Ishikawa (cell line): ENCODE measurements around the gene GALP.
A peak's percentile ranks its signal among the peaks of the same experiment; 100 is the strongest.

Experiments
- CEBPB ChIP-seq: IDR thresholded peaks from 2 replicates; pipeline ENCODE4 v1.6.1; 2012
- CREB1 ChIP-seq: IDR thresholded peaks from 2 replicates; pipeline ENCODE4 v1.6.1; 2012; ENCODE audit warnings: low read depth
- EGR1 ChIP-seq: IDR thresholded peaks from 2 replicates; pipeline ENCODE4 v1.6.1; 2012
- EP300 ChIP-seq: IDR thresholded peaks from 2 replicates; pipeline ENCODE4 v1.6.1; 2012; ENCODE audit warnings: borderline replicate concordance
- FOXM1 ChIP-seq: IDR thresholded peaks from 2 replicates; pipeline ENCODE4 v1.6.1; 2012; ENCODE audit warnings: low read depth, borderline replicate concordance
- NFIC ChIP-seq: IDR thresholded peaks from 2 replicates; pipeline ENCODE4 v1.6.1; 2012
- RAD21 ChIP-seq: IDR thresholded peaks from 2 replicates; pipeline ENCODE4 v1.6.1; 2012; ENCODE audit warnings: low read depth
- TAF1 ChIP-seq: IDR thresholded peaks from 2 replicates; pipeline ENCODE4 v1.6.1; 2012; ENCODE audit warnings: low read depth, mild to moderate bottlenecking
- TCF12 ChIP-seq: IDR thresholded peaks from 2 replicates; pipeline ENCODE4 v1.6.1; 2012; ENCODE audit warnings: low read depth
- TEAD4 ChIP-seq: IDR thresholded peaks from 2 replicates; pipeline ENCODE4 v1.6.1; 2012
- YY1 ChIP-seq: IDR thresholded peaks from 2 replicates; pipeline ENCODE4 v1.6.1; 2012; ENCODE audit warnings: low read depth
- ZBTB7A ChIP-seq: IDR thresholded peaks from 2 replicates; pipeline ENCODE4 v1.6.1; 2012; ENCODE audit warnings: low read depth
- TF ChIP-seq, protein P1 (sequence below): IDR thresholded peaks from 2 replicates; pipeline ENCODE4 v1.6.1; 2012
- TF ChIP-seq, protein P2 (sequence below): IDR thresholded peaks from 2 replicates; pipeline ENCODE4 v1.6.1; 2012; ENCODE audit warnings: low read depth, mild to moderate bottlenecking
- TF ChIP-seq, protein P3 (sequence below): IDR thresholded peaks from 2 replicates; pipeline ENCODE4 v1.6.1; 2012

Gene GALP

DNA sequence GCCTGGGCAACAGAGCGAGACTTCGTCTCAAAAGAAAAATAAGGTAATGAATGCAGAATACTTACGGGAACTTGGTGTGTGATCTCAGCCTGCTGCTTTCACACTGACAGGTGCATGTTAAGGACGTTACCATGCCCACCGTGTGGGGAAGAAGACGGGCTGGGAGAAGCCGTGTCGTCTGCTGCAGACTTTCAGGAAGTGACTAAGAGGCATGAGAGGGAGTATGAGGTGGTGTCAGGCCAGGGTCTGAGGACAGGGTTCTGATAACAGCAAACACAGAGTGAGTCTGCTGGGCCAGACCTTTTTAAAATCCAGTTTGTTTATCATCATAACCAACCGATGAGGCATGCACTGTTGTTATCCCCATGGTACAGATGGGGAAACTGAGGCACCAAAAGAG, 13.6 kb upstream of the GALP start:
- TF ChIP-seq FOXM1 (no peak), EGR1 (no peak), TEAD4 (no peak), EP300 (no peak), TCF12 (no peak), CREB1 (no peak), ZBTB7A (no peak), NFIC (no peak), YY1 (no peak), RAD21 (no peak)
- TF ChIP-seq, protein P1, sequence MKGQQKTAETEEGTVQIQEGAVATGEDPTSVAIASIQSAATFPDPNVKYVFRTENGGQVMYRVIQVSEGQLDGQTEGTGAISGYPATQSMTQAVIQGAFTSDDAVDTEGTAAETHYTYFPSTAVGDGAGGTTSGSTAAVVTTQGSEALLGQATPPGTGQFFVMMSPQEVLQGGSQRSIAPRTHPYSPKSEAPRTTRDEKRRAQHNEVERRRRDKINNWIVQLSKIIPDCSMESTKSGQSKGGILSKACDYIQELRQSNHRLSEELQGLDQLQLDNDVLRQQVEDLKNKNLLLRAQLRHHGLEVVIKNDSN: no peak
- TF ChIP-seq, protein P2, sequence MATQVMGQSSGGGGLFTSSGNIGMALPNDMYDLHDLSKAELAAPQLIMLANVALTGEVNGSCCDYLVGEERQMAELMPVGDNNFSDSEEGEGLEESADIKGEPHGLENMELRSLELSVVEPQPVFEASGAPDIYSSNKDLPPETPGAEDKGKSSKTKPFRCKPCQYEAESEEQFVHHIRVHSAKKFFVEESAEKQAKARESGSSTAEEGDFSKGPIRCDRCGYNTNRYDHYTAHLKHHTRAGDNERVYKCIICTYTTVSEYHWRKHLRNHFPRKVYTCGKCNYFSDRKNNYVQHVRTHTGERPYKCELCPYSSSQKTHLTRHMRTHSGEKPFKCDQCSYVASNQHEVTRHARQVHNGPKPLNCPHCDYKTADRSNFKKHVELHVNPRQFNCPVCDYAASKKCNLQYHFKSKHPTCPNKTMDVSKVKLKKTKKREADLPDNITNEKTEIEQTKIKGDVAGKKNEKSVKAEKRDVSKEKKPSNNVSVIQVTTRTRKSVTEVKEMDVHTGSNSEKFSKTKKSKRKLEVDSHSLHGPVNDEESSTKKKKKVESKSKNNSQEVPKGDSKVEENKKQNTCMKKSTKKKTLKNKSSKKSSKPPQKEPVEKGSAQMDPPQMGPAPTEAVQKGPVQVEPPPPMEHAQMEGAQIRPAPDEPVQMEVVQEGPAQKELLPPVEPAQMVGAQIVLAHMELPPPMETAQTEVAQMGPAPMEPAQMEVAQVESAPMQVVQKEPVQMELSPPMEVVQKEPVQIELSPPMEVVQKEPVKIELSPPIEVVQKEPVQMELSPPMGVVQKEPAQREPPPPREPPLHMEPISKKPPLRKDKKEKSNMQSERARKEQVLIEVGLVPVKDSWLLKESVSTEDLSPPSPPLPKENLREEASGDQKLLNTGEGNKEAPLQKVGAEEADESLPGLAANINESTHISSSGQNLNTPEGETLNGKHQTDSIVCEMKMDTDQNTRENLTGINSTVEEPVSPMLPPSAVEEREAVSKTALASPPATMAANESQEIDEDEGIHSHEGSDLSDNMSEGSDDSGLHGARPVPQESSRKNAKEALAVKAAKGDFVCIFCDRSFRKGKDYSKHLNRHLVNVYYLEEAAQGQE: no peak
- TF ChIP-seq, protein P3, sequence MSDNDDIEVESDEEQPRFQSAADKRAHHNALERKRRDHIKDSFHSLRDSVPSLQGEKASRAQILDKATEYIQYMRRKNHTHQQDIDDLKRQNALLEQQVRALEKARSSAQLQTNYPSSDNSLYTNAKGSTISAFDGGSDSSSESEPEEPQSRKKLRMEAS: no peak

DNA sequence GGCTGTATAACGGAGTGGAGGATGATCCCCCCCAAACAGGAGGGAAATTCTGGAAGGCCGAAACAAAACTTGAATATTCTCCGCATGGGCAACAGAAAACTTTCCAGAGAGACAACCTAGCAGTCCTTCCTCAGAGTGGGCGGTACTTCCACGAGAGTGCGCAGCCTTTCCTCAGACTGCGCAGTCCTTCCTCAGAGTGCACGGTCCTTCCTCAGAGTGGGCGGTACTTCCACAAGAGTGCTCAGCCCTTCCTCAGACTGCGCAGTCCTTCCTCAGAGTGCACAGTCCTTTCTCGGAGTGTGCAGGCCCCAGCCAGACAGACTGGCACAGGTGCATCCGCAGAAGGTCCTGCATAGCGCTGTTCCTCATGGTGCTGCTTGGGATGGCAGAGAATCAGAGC, 12.7 kb upstream of the GALP start:
- TF ChIP-seq, protein P1: no peak
- TF ChIP-seq RAD21 (no peak), CEBPB (no peak), CREB1 (no peak), TAF1 (no peak), EGR1 (no peak), TCF12 (no peak), ZBTB7A (no peak), EP300 (no peak), FOXM1 (no peak), TEAD4 (no peak), YY1 (no peak), NFIC (no peak)
- TF ChIP-seq, protein P2: no peak
- TF ChIP-seq, protein P3: no peak

DNA sequence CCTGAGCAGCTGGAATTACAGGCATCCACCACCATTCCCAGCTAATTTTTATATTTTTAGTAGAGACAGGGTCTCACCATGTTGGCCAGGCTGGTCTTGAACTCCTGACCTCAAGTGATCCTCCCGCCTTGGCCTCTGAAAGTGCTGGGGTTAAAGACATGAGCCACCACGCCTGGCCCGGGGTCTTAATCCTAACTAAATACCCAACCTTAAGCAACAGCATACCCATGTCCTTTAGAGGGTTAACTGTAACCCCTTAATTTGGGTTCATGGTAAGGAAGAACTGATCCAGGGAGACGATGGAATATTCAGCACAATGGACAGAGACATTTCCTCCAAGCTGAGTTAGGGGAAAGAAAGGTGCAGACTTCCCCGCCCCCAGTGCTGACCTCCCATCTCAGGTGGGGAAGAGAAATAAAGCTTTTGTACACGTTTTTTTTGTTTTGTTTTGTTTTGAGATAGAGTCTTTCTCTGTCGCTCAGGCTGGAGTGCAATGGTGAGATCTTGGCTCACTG, 8.7 kb upstream of the GALP start:
- TF ChIP-seq CEBPB: no peak
- TF ChIP-seq, protein P2: peak; percentile 86
- TF ChIP-seq TCF12: no peak

DNA sequence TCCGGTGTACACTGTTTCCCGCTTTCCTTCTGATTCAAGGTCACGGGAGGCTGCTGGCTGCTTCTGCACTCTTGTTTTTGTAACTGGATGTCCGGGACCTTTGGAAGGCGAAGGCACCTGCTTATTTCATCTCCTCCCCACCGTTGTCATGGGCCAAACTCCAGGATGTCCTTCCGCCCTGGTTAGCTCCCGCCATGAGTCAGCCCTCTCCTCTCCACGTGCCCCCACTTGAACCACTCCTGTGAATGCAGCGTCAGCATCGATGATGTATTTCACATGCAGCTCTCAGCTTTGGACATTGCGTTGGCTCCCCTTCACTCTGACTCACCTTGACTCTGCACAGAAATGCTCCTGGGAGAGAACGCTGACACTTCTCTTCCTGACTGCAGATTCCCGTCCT, 5.5 kb upstream of the GALP start:
- TF ChIP-seq, protein P1: peak; percentile 64
- TF ChIP-seq EP300: no peak
- TF ChIP-seq, protein P3: peak; percentile 53
